HPDE6-E6E7 (cell line): ENCODE results near the gene MAML3.

Experiments
- DNase-seq: peaks from one replicate; pipeline ENCODE4 v3.0.0; 2011; ENCODE audit warnings: missing footprints; ENCODE audit errors: extremely low spot score

The MAML3 gene

GRCh38 chr4:140099983-140100382 lies 54.0 kb downstream of the MAML3 start:
- no peak for DNase-seq

GRCh38 chr4:140098455-140099160 lies 55.4 kb downstream of the MAML3 start:
- no peak for DNase-seq

GRCh38 chr4:140097572-140097971 lies 56.4 kb downstream of the MAML3 start:
- DNase-seq: no peak

GRCh38 chr4:140096921-140097320 lies 57.1 kb downstream of the MAML3 start:
- no peak for DNase-seq

GRCh38 chr4:140096483-140096861 lies 57.5 kb downstream of the MAML3 start:
- no peak for DNase-seq

GRCh38 chr4:140095694-140096482 lies 58.1 kb downstream of the MAML3 start:
- peak; percentile 74 for DNase-seq

- no peak for DNase-seq
Observed at GRCh38 chr4:140094438-140095420, 59.3 kb downstream of the MAML3 start.

- DNase-seq: no peak
Observed at GRCh38 chr4:140092094-140092851, 61.7 kb downstream of the MAML3 start.

GRCh38 chr4:140091305-140091704 lies 62.7 kb downstream of the MAML3 start:
- DNase-seq: no peak

- no peak for DNase-seq
Observed at GRCh38 chr4:140090215-140090731, 63.7 kb downstream of the MAML3 start.

- no peak for DNase-seq
Observed at GRCh38 chr4:140089216-140089615, 64.8 kb downstream of the MAML3 start.

GRCh38 chr4:140088323-140088967 lies 65.5 kb downstream of the MAML3 start:
- DNase-seq: no peak

GRCh38 chr4:140085881-140086280 lies 68.1 kb downstream of the MAML3 start:
- DNase-seq: no peak

- no peak for DNase-seq
Observed at GRCh38 chr4:140085062-140085622, 68.8 kb downstream of the MAML3 start.

GRCh38 chr4:140084385-140084784 lies 69.6 kb downstream of the MAML3 start:
- DNase-seq: no peak

- no peak for DNase-seq
Observed at GRCh38 chr4:140082391-140082755, 71.6 kb downstream of the MAML3 start.

GRCh38 chr4:140081641-140082390 lies 72.2 kb downstream of the MAML3 start:
- no peak for DNase-seq

GRCh38 chr4:140080883-140081282 lies 73.1 kb downstream of the MAML3 start:
- DNase-seq: no peak

- no peak for DNase-seq
Observed at GRCh38 chr4:140078366-140078765, 75.6 kb downstream of the MAML3 start.

GRCh38 chr4:140076307-140076706 lies 77.7 kb downstream of the MAML3 start:
- DNase-seq: no peak
